SKM-1 (cell line): ENCODE measurements around the gene ETV2.
"Not testable (repeated sequence)": the region's sequence is repeated elsewhere in the genome, so short reads cannot be mapped to it uniquely, and the experiment has no call there.

Source experiments
- DNase-seq: peaks from one replicate; lab custom pipeline; 2025; ENCODE audit not compliant: unreplicated experiment; lab: John Stamatoyannopoulos, UW

ETV2 gene

GRCh38 chr19:35628264-35628564 is 13.3 kb upstream of the ETV2 start:
- DNase-seq: no peak

GRCh38 chr19:35628565-35629331 is 12.8 kb upstream of the ETV2 start, which contains the start of gene RBM42:
Gene RBM42 (plus strand): TSS chr19:35629036. CDS start chr19:35629154, 118 bp downstream.
- DNase-seq: peak; percentile 96

GRCh38 chr19:35629332-35629633 is 12.3 kb upstream of the ETV2 start:
- no peak for DNase-seq

GRCh38 chr19:35633727-35634440 is 7.7 kb upstream of the ETV2 start:
- DNase-seq: no peak

GRCh38 chr19:35636651-35637050 is 4.9 kb upstream of the ETV2 start:
- DNase-seq: no peak

GRCh38 chr19:35637165-35637564 is 4.4 kb upstream of the ETV2 start:
- DNase-seq: no peak

GRCh38 chr19:35639321-35639639 is 2.3 kb upstream of the ETV2 start:
- DNase-seq: no peak

GRCh38 chr19:35639863-35640262 is 1.7 kb upstream of the ETV2 start:
- DNase-seq: no peak

GRCh38 chr19:35642312-35642711 is 767 bp downstream of the ETV2 start:
- no peak for DNase-seq

GRCh38 chr19:35642798-35643254 is 1.3 kb downstream of the ETV2 start:
- DNase-seq: no peak

GRCh38 chr19:35643255-35644205 is 2.0 kb downstream of the ETV2 start:
- peak; percentile 76 for DNase-seq

- peak; percentile 90 for DNase-seq
These were observed 2.9 kb downstream of the ETV2 start for GRCh38 chr19:35644206-35644986.

- peak; percentile 57 for DNase-seq
These were observed 3.6 kb downstream of the ETV2 start for GRCh38 chr19:35644987-35645679.

GRCh38 chr19:35645680-35646511 is 4.4 kb downstream of the ETV2 start:
- DNase-seq: no peak

GRCh38 chr19:35648017-35648961 is 6.7 kb downstream of the ETV2 start, which contains the start of gene COX6B1:
Gene COX6B1 (plus strand): TSS chr19:35648323. CDS start chr19:35651244, 2,921 bp downstream.
- DNase-seq: peak; percentile 93

- DNase-seq: no peak
These were observed 9.0 kb downstream of the ETV2 start for GRCh38 chr19:35650581-35650980.

- not testable (repeated sequence) for DNase-seq
These were observed 13.3 kb downstream of the ETV2 start for GRCh38 chr19:35654828-35655227.

GRCh38 chr19:35655600-35655999 is 14.1 kb downstream of the ETV2 start:
- DNase-seq: no peak
